GM12878 (cell line): ENCODE results near the gene PHLPP1. TPM values are rescaled to one million over a fixed set of nuclear protein-coding genes. Genes with fewer than 3 reads are reported as not detected.

Source experiments
- ATAC-seq: fragments of 200-7000 bp; cut with Tn5 transposase; 3 replicates; pipeline ENCODE4 v1.9.1; 2020; ENCODE audit warnings: mild to moderate bottlenecking, moderate library complexity
- BruUV-seq: library from RNA; stranded (reverse); fragments of 400-500 nt; replicated peaks from 2 replicates; lab custom pipeline; 2021; lab: Mats Ljungman, UMichigan
- CTCF ChIA-PET: fragments of 300-600 bp; sonication (Branson Sonifier 250); formaldehyde crosslinking; extraction: SDS; loops from one replicate; lab custom pipeline; 2021; ENCODE audit warnings: inconsistent platforms; lab: Yijun Ruan, JAX
- POLR2A ChIA-PET: fragments of 350-600 bp; formaldehyde crosslinking; extraction: SDS; loops from one replicate; lab custom pipeline; 2021; ENCODE audit warnings: inconsistent platforms; lab: Charles Lee
- RAD21 ChIA-PET: fragments of 300-600 bp; sonication (Branson Sonifier 250); formaldehyde crosslinking; loops from one replicate; lab custom pipeline; 2023; ENCODE audit warnings: antibody characterized with exemption; ENCODE audit not compliant: unreplicated experiment; lab: Charles Lee
- SMC1A ChIA-PET: fragments of 300-600 bp; sonication (Branson Sonifier 250); formaldehyde crosslinking; loops from one replicate; lab custom pipeline; 2023; ENCODE audit not compliant: unreplicated experiment, uncharacterized antibody; lab: Charles Lee
- DNase-seq: peaks from one replicate; pipeline ENCODE4 v3.0.0-alpha.2; 2011; ENCODE audit warnings: low read depth, low spot score
- FAIRE-seq: peaks from 3 replicates; lab custom pipeline; 2011; peaks lifted over from hg19 to GRCh38; lab: Jason Lieb, UNC
- H2AFZ ChIP-seq: 2 replicates; pipeline ENCODE4 v1.6.0; 2011; ENCODE audit warnings: low read depth, low read length, control low read depth; ENCODE audit not compliant: control insufficient read depth
- H3K27ac ChIP-seq: 2 replicates; pipeline ENCODE4 v1.5.1; 2011; ENCODE audit warnings: control low read depth; ENCODE audit not compliant: control insufficient read depth, insufficient read depth
- H3K27me3 ChIP-seq, 2 experiments: replicated peaks in 1 of 2; 2 replicates each; pipeline versions ENCODE4 v1.6.0 to v1.6.1; 2011; ENCODE audit warnings: low read length in 1 of 2; ENCODE audit not compliant: control insufficient read depth in 2 of 2, insufficient read depth in 2 of 2
- H3K36me3 ChIP-seq, 2 experiments: 2 replicates each; pipeline ENCODE4 v1.5.1; 2011; ENCODE audit warnings: low read length in 1 of 2; ENCODE audit not compliant: control insufficient read depth in 2 of 2, insufficient read depth in 2 of 2
- H3K4me1 ChIP-seq: 2 replicates; pipeline ENCODE4 v1.6.1; 2011; ENCODE audit warnings: mild to moderate bottlenecking, low read length, moderate library complexity, mixed read lengths; ENCODE audit not compliant: control insufficient read depth, insufficient read depth
- H3K4me2 ChIP-seq: 2 replicates; pipeline ENCODE4 v1.6.0; 2011; ENCODE audit warnings: control low read depth; ENCODE audit not compliant: control insufficient read depth, insufficient read depth
- H3K4me3 ChIP-seq: fragments of 200-600 bp; sonication (generic); 2 replicates; pipeline ENCODE4 v1.5.1; 2016
- H3K79me2 ChIP-seq: 2 replicates; pipeline ENCODE4 v1.6.0; 2011; ENCODE audit warnings: low read length; ENCODE audit not compliant: control insufficient read depth, insufficient read depth
- H3K9ac ChIP-seq: 2 replicates; pipeline ENCODE4 v1.8.0; 2011; ENCODE audit warnings: low read length, control low read depth, mixed read lengths; ENCODE audit not compliant: control insufficient read depth, insufficient read depth
- H3K9me3 ChIP-seq: replicated peaks from 3 replicates; pipeline ENCODE4 v1.5.1; 2011; ENCODE audit warnings: mild to moderate bottlenecking, low read length; ENCODE audit not compliant: control insufficient read depth, insufficient read depth
- H4K20me1 ChIP-seq: 2 replicates; pipeline ENCODE4 v1.6.0; 2011; ENCODE audit not compliant: control insufficient read depth, insufficient read depth
- BHLHE40 ChIP-seq, 2 experiments: fragments of 450-650 bp in 1 of 2; IDR thresholded peaks; 2 replicates each; pipeline ENCODE4 v1.6.1; 2011 to 2017; ENCODE audit warnings: low read depth in 2 of 2, borderline replicate concordance in 1 of 2, improper control_type of control experiment in 1 of 2, low read length in 1 of 2, mild to moderate bottlenecking in 1 of 2
- EZH2 ChIP-seq: IDR thresholded peaks from 2 replicates; pipeline ENCODE4 v1.6.1; 2012; ENCODE audit warnings: low read depth, mild to moderate bottlenecking, control low read depth, inconsistent platforms, low read length, borderline replicate concordance; ENCODE audit not compliant: control insufficient read depth
- GABPA ChIP-seq: IDR thresholded peaks from 2 replicates; pipeline ENCODE4 v1.6.1; 2014; ENCODE audit warnings: antibody characterized with exemption, low read depth, mild to moderate bottlenecking, inconsistent platforms
- JUNB ChIP-seq: IDR thresholded peaks from 2 replicates; pipeline ENCODE4 v1.6.1; 2016; ENCODE audit warnings: antibody characterized with exemption, mild to moderate bottlenecking
- MEF2B ChIP-seq: fragments of 450-650 bp; IDR thresholded peaks from 2 replicates; pipeline ENCODE4 v1.6.1; 2018; ENCODE audit warnings: mild to moderate bottlenecking, moderate library complexity; ENCODE audit not compliant: partially characterized antibody, poor library complexity, severe bottlenecking
- MXI1 ChIP-seq: fragments of 150-350 bp; IDR thresholded peaks from 2 replicates; pipeline ENCODE4 v1.6.1; 2011; ENCODE audit warnings: low read depth, mild to moderate bottlenecking, inconsistent platforms, low read length, improper control_type of control experiment
- NR2F1 ChIP-seq: fragments of 450-650 bp; conservative IDR thresholded peaks from 2 replicates; pipeline ENCODE4 v1.6.1; 2017; ENCODE audit warnings: mild to moderate bottlenecking
- NRF1 ChIP-seq: conservative IDR thresholded peaks from 2 replicates; pipeline ENCODE4 v1.6.1; 2011; ENCODE audit warnings: mild to moderate bottlenecking, low read depth, low read length, improper control_type of control experiment
- POU2F2 ChIP-seq: IDR thresholded peaks from 3 replicates; pipeline ENCODE4 v1.6.1; 2011; ENCODE audit warnings: low read depth, mild to moderate bottlenecking, low read length, borderline replicate concordance
- SP1 ChIP-seq: IDR thresholded peaks from one replicate; pipeline ENCODE4 v1.6.1; 2011; ENCODE audit warnings: low read depth, low read length
- SUPT20H ChIP-seq: IDR thresholded peaks from 2 replicates; pipeline ENCODE4 v1.6.1; 2011; ENCODE audit warnings: low read depth, mild to moderate bottlenecking, low read length, moderate library complexity, borderline replicate concordance; ENCODE audit not compliant: control insufficient read depth
- SUZ12 ChIP-seq: fragments of 200-600 bp; sonication (generic); IDR thresholded peaks from one replicate; pipeline ENCODE4 v1.6.1; 2018; ENCODE audit warnings: antibody characterized with exemption, mild to moderate bottlenecking; ENCODE audit not compliant: unreplicated experiment
- WRNIP1 ChIP-seq: IDR thresholded peaks from 2 replicates; pipeline ENCODE4 v1.6.1; 2011; ENCODE audit warnings: low read depth, low read length, improper control_type of control experiment, borderline replicate concordance
- ZSCAN29 ChIP-seq: fragments of 450-650 bp; IDR thresholded peaks from 2 replicates; pipeline ENCODE4 v1.6.1; 2017; ENCODE audit warnings: mild to moderate bottlenecking, moderate library complexity
- WGBS: methylation state at CpG from one replicate; pipeline ENCODE4 v1.1.6; 2016; ENCODE audit warnings: low lambda C conversion rate; ENCODE audit not compliant: insufficient replicate concordance, insufficient coverage; ENCODE audit errors: missing lambda C conversion rate; 5-methylcytosine and 5-hydroxymethylcytosine counted together
- in situ Hi-C: fragments of 300-500 bp; cut with MboI; formaldehyde crosslinking; loops from 9 replicates; pipeline ENCODE4 v1.14.3; 2018; ENCODE audit warnings: mixed read lengths
- intact Hi-C: fragments of 100-400 bp; cut with micrococcal nuclease; formaldehyde crosslinking; loops from one replicate; pipeline ENCODE4 v1.14.2; 2022; ENCODE audit not compliant: unreplicated experiment
- polyA plus RNA-seq, 11 experiments: library from polyadenylated mRNA; depleted of rRNA in 4 of 11; unstranded in 6 of 11; stranded (reverse) in 5 of 11; fragments of >200 nt; fragmentation: Nextera tagmentation in 4 of 11; fragmentation: Illumina TruSeq in 1 of 11; extraction: Ambion mirVana in 4 of 11; extraction: Trizol in 1 of 11; gene quantifications; 1 replicate in 1 of 11; 2 replicates in 10 of 11; pipeline versions ENCODE4 v1.2.1 to v1.2.3, GENCODE V29; 2011 to 2016; ENCODE audit warnings: inconsistent platforms in 2 of 11, missing spikeins in 2 of 11, low read depth in 1 of 11
- total RNA-seq, 4 experiments: library from RNA; depleted of rRNA in 3 of 4; stranded (reverse); fragments of >200 nt in 3 of 4; fragmentation: Illumina TruSeq in 1 of 4; extraction: Trizol in 1 of 4; gene quantifications; 2 replicates each; pipeline versions ENCODE4 v1.2.1 to v1.2.3, GENCODE V29; 2013 to 2021
- TF ChIP-seq, protein P1 (sequence below): fragments of 450-650 bp; formaldehyde crosslinking; IDR thresholded peaks from 2 replicates; pipeline ENCODE4 v1.4.0; 2022; ENCODE audit warnings: mild to moderate bottlenecking, moderate library complexity
- TF ChIP-seq, protein P2 (sequence below): fragments of 450-650 bp; formaldehyde crosslinking; IDR thresholded peaks from 2 replicates; pipeline ENCODE4 v1.5.0; 2022; ENCODE audit warnings: mild to moderate bottlenecking, missing genetic modification characterization

PHLPP1 gene
- total and polyA plus RNA-seq, 10 of the 15 experiments (the other 5 are each of a cell fraction or from before 2014, with no cell fraction given): 0.42 to 7.0 (median 1.9) TPM

DNA sequence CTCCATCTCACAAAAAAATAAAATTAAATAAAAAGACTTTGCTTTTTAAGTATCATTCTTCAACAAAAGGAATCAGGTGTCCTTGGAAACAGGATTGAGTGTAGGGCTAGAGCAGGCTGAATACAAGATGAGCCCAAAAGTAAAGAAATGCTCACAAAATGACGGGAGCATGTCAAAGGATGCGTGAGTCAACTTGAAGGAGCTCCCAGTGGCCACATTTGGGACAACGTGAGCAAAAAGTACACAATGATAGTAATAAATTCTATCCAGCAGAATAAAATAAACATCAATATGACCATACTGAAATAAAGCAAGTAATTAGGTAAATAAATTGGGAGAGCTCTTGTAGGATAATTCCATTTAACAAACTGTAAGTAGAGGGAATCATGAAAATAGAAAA lies 220.7 kb downstream of the PHLPP1 start (continued):
- TF ChIP-seq, protein P1, sequence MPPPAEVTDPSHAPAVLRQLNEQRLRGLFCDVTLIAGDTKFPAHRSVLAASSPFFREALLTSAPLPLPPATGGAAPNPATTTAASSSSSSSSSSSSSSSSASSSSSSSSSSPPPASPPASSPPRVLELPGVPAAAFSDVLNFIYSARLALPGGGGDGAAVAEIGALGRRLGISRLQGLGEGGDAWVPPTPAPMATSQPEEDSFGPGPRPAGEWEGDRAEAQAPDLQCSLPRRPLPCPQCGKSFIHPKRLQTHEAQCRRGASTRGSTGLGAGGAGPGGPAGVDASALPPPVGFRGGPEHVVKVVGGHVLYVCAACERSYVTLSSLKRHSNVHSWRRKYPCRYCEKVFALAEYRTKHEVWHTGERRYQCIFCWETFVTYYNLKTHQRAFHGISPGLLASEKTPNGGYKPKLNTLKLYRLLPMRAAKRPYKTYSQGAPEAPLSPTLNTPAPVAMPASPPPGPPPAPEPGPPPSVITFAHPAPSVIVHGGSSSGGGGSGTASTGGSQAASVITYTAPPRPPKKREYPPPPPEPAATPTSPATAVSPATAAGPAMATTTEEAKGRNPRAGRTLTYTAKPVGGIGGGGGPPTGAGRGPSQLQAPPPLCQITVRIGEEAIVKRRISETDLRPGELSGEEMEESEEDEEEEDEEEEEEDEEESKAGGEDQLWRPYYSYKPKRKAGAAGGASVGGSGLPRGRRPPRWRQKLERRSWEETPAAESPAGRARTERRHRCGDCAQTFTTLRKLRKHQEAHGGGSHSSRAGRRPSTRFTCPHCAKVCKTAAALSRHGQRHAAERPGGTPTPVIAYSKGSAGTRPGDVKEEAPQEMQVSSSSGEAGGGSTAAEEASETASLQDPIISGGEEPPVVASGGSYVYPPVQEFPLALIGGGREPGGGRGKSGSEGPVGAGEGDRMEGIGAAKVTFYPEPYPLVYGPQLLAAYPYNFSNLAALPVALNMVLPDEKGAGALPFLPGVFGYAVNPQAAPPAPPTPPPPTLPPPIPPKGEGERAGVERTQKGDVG: no peak
- TF ChIP-seq EZH2 (no peak), GABPA (no peak), SUPT20H (no peak), BHLHE40 (IDR thresholded peaks at IDR 0.05; ENCODE audit: borderline replicate concordance in 1 of 2, low read depth in 2 of 2, low read length in 1 of 2) (no peak), MEF2B (no peak)

DNA sequence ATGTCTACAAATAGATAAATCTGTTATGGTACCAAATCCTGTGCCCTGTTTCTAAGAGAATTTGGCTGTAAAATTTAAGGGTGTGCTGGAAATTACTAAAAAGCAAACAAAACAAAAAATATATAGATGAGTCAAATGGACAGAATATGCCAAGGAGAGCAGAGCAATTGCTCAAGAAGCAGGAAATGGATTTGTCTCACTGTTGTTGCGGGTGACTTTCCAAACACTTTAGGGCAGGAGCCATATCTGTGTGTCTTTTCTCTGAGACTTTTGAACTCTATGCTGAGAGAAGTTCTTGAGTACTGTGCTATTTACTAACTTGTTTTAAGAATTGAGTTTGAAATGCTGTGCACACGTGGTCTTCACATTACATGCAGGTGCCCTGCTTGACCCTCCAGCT lies 221.7 kb downstream of the PHLPP1 start:
- in situ Hi-C loops: no loop called here
- Histone ChIP-seq H3K27ac (no peak overlapping the region), H4K20me1 (no peaks in the 10 kb centered on the region), H3K4me1 (peaks cover 18% of the 10 kb centered on the region), H3K36me3 (no peaks in the 10 kb centered on the region), H3K27me3 (no peaks in the 10 kb centered on the region), H3K79me2 (no peaks in the 10 kb centered on the region), H2AFZ (no peak overlapping the region), H3K4me2 (no peak overlapping the region), H3K9me3 (no peaks in the 10 kb centered on the region; the same call in 2 of the 3 replicates), H3K4me3 (no peak overlapping the region), H3K9ac (no peak overlapping the region)
- ChIA-PET CTCF (interaction anchor here (1.3 kb wide), 1 partner anchor 21 kb away, joined by 4 read pairs; no protein-coding TSS in a partner anchor), POLR2A (no interaction called here), SMC1A (interaction anchor here (0.9 kb wide), 1 partner anchor 220 kb away, joined by 3 read pairs; no protein-coding TSS in a partner anchor), RAD21 (no interaction called here)
- WGBS: 82% methylated on average over 2 of the region's 2 CpGs
- no TSS peak for BruUV-seq
- ATAC-seq (no peak), FAIRE-seq (no peak), DNase-seq (no peak)
- intact Hi-C loops: no loop called here
- no peak for TF ChIP-seq WRNIP1
- no peak for TF ChIP-seq ZSCAN29
- no peak for TF ChIP-seq NRF1
- no peak for TF ChIP-seq POU2F2
- no peak for TF ChIP-seq MXI1
- no peak for TF ChIP-seq SUZ12
- no peak for TF ChIP-seq JUNB
- TF ChIP-seq, protein P2, sequence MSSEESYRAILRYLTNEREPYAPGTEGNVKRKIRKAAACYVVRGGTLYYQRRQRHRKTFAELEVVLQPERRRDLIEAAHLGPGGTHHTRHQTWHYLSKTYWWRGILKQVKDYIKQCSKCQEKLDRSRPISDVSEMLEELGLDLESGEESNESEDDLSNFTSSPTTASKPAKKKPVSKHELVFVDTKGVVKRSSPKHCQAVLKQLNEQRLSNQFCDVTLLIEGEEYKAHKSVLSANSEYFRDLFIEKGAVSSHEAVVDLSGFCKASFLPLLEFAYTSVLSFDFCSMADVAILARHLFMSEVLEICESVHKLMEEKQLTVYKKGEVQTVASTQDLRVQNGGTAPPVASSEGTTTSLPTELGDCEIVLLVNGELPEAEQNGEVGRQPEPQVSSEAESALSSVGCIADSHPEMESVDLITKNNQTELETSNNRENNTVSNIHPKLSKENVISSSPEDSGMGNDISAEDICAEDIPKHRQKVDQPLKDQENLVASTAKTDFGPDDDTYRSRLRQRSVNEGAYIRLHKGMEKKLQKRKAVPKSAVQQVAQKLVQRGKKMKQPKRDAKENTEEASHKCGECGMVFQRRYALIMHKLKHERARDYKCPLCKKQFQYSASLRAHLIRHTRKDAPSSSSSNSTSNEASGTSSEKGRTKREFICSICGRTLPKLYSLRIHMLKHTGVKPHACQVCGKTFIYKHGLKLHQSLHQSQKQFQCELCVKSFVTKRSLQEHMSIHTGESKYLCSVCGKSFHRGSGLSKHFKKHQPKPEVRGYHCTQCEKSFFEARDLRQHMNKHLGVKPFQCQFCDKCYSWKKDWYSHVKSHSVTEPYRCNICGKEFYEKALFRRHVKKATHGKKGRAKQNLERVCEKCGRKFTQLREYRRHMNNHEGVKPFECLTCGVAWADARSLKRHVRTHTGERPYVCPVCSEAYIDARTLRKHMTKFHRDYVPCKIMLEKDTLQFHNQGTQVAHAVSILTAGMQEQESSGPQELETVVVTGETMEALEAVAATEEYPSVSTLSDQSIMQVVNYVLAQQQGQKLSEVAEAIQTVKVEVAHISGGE (CRISPR knock-in tag): no peak
- TF ChIP-seq NR2F1: no peak
- no peak for TF ChIP-seq SP1
